AG04449 (cell line): ENCODE measurements around the gene TARBP2.
A peak's percentile ranks its signal among the peaks of the same experiment; 100 is the strongest.

ENCODE experiments used
- CTCF ChIA-PET: fragments of 350-600 bp; formaldehyde crosslinking; extraction: SDS; loops from one replicate; lab custom pipeline; 2021; ENCODE audit warnings: antibody characterized with exemption; lab: Yijun Ruan, JAX
- POLR2A ChIA-PET: fragments of 400-600, 350-600 bp; formaldehyde crosslinking; extraction: SDS; loops from one replicate; lab custom pipeline; 2020; ENCODE audit warnings: antibody characterized with exemption, inconsistent platforms; lab: Yijun Ruan, JAX
- DNase-seq: peaks from one replicate; pipeline ENCODE4 v3.0.0-alpha.2; 2010; ENCODE audit warnings: low read depth, low spot score
- H3K4me3 ChIP-seq: 2 replicates; pipeline ENCODE4 v1.5.1; 2011; ENCODE audit warnings: low read depth, mild to moderate bottlenecking, control low read depth, low read length
- CTCF ChIP-seq: IDR thresholded peaks from one replicate; pipeline ENCODE4 v1.5.1; 2011; ENCODE audit warnings: mild to moderate bottlenecking, moderate library complexity, low read length, control low read depth, inconsistent platforms; ENCODE audit not compliant: insufficient read depth; ENCODE audit errors: missing control alignments

Gene TARBP2

GRCh38 chr12:53500776-53501614, at the start of gene TARBP2:
TARBP2 (plus strand) TSS chr12:53501283; CDS start chr12:53501409, 126 bp downstream.
- peak within 1 kb of the TSS; percentile 83 for H3K4me3 ChIP-seq
- peak; percentile 98 for DNase-seq
- no peak for TF ChIP-seq CTCF
- CTCF ChIA-PET: interaction anchor here (1.3 to 5.3 kb wide), 8 partner anchors 9 to 193 kb away, joined by 3 to 22 read pairs (median 6); partner anchors contain the start of gene AAAS
- POLR2A ChIA-PET: interaction anchor here (0.6 to 2.0 kb wide), 18 partner anchors 9 to 320 kb away, joined by 3 to 12 read pairs (median 4); partner anchors contain the start of genes AAAS, PRR13 and SP1

- DNase-seq: peak; percentile 97
- H3K4me3 ChIP-seq: peak within 1 kb of the TSS; percentile 88
- POLR2A ChIA-PET: interaction anchor here (1.0 kb wide), 2 partner anchors 72 to 107 kb away, joined by 3 read pairs; partner anchors contain the start of gene SP1
- CTCF ChIA-PET: interaction anchor here (0.7 to 1.9 kb wide), 18 partner anchors 9 to 131 kb away, joined by 3 to 13 read pairs (median 4); partner anchors contain the start of genes AAAS and PRR13
- TF ChIP-seq CTCF: peak; percentile 93
Observed at GRCh38 chr12:53451661-53452158, 49.4 kb upstream of the TARBP2 start, which contains the start of gene PCBP2. PCBP2 (plus strand) TSS chr12:53452102; CDS start chr12:53454801, 2,699 bp downstream.

- CTCF ChIA-PET: interaction anchor here (1.0 to 8.3 kb wide), 3 partner anchors 23 to 41 kb away, joined by 3 to 81 read pairs (median 4); no protein-coding TSS in a partner anchor
- no peak for DNase-seq
- POLR2A ChIA-PET: interaction anchor here (0.6 kb wide), 1 partner anchor 22 kb away, joined by 3 read pairs; no protein-coding TSS in a partner anchor
- peak overlapping the region; percentile 88 for H3K4me3 ChIP-seq
- no peak for TF ChIP-seq CTCF
Observed at GRCh38 chr12:53452159-53453077, 48.7 kb upstream of the TARBP2 start.

GRCh38 chr12:53453953-53454640, 47.0 kb upstream of the TARBP2 start:
- no peak for DNase-seq
- POLR2A ChIA-PET: interaction anchor here (1.3 to 1.5 kb wide), 2 partner anchors 10 to 13 kb away, joined by 4 read pairs; partner anchors contain the start of gene PRR13
- TF ChIP-seq CTCF: no peak
- CTCF ChIA-PET: interaction anchor here (1.1 to 8.3 kb wide), 10 partner anchors 10 to 132 kb away, joined by 3 to 81 read pairs (median 6); partner anchors contain the start of genes AAAS and NPFF
- H3K4me3 ChIP-seq: peak overlapping the region; percentile 88

GRCh38 chr12:53454707-53455106, 46.4 kb upstream of the TARBP2 start:
- POLR2A ChIA-PET: interaction anchor here (1.3 to 1.5 kb wide), 2 partner anchors 10 to 14 kb away, joined by 4 read pairs; partner anchors contain the start of gene PRR13
- no peak for TF ChIP-seq CTCF
- no peak for DNase-seq
- H3K4me3 ChIP-seq: no peak overlapping the region
- CTCF ChIA-PET: interaction anchor here (1.1 to 8.3 kb wide), 9 partner anchors 9 to 133 kb away, joined by 3 to 81 read pairs (median 6); partner anchors contain the start of genes AAAS and NPFF
